ENCODE measurements around the gene MYO6.

MYO6 gene

DNA sequence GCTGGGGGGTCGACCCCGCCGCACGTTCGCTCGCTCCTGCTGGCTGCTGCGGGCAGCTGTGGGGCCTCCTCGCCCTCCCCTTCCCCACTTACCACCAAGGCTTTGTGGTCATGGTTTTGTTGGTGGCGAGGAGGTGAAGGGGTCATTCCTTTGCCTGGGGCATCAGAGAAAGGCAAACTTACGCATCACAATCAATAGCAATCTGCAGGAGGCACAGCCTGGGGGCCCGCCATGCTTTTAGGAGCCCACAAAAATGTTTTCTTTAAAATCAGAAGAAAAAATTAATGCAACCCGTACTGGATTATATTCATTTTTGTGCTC is 186.4 kb downstream of the MYO6 start:
- Histone ChIP-seq H3K18ac (ENCODE audit: low read length) (peak overlapping the region; percentile 81), H2BK12ac (ENCODE audit: low read length) (no peak overlapping the region), H3K23ac (ENCODE audit: low read depth, low read length, poor library complexity) (no peak overlapping the region), H3K4me1 (ENCODE audit: control insufficient read depth in 2 of 2, insufficient read depth in 1 of 2, low read depth in 1 of 2, low read length in 2 of 2) (peaks cover 16 to 40% of the 10 kb centered on the region in 2 donors), H2BK15ac (ENCODE audit: low read length) (no peak overlapping the region), H3K27ac (replicated peaks; ENCODE audit: low read length) (peak overlapping the region; percentile 79), H2AFZ (ENCODE audit: low read length) (peak overlapping the region; percentile 89), H3K79me1 (ENCODE audit: low read depth, low read length) (no peaks in the 10 kb centered on the region), H3K36me3 (replicated peaks in 1 of 2; ENCODE audit: control insufficient read depth in 2 of 2, insufficient read depth in 2 of 2, low read length in 2 of 2) (no peaks in the 10 kb centered on the region), H3K27me3 (ENCODE audit: control insufficient read depth in 3 of 3, insufficient read depth in 3 of 3, low read depth in 1 of 3, low read length in 3 of 3) (no peaks in the 10 kb centered on the region), H3K9me3 (replicated peaks in 1 of 2; ENCODE audit: control insufficient read depth in 2 of 2, insufficient read depth in 1 of 2, low read depth in 1 of 2, low read length in 2 of 2) (no peaks in the 10 kb centered on the region), H2AK5ac (ENCODE audit: low read depth, low read length) (no peak overlapping the region), H4K91ac (ENCODE audit: low read depth, low read length, poor library complexity) (no peak overlapping the region), H3K4me3 (ENCODE audit: low read length in 2 of 2) (peak overlapping the region; percentile 21 to 43), H3K4ac (ENCODE audit: low read length) (no peak overlapping the region), H2BK5ac (ENCODE audit: low read length) (no peak overlapping the region), H3K4me2 (ENCODE audit: insufficient read depth, low read length, poor library complexity, severe bottlenecking) (peak overlapping the region; percentile 94), H4K8ac (ENCODE audit: low read depth, low read length) (no peak overlapping the region), H3K9ac (ENCODE audit: low read depth, low read length, poor library complexity) (no peak overlapping the region), H2BK120ac (ENCODE audit: low read depth, low read length) (peak overlapping the region; percentile 11), H3K14ac (ENCODE audit: low read length) (no peak overlapping the region)
- no CpG with 5 or more reads among the region's 12 CpGs for WGBS, 2 donors (ENCODE audit: extremely low coverage in 2 of 2, insufficient read length in 2 of 2, insufficient replicate concordance in 1 of 2)
- no peak for DNase-seq (ENCODE audit: low spot score)

DNA sequence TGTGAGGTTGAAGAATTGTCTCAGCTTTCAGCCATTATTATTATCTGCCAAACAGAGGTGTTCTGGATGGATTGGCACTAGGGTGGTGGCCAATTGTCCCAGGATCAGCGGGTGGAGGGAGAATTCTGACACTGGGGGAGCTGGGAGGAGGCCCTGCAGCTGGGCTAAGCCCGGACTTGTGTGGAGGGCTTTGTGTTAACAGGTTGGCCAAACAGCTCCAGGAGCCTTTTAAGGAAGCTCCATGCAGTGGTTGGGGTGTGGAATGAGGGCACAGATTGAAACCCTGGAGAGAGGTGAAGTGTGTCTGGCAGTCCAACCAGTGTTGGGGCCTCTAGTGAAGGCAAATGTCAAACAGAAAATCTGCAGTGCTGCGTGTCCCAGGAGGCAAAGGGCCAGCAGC is 187.6 kb downstream of the MYO6 start:
- Histone ChIP-seq H3K4me3 (ENCODE audit: low read length in 2 of 2) (no peak overlapping the region), H3K36me3 (replicated peaks in 1 of 2; ENCODE audit: control insufficient read depth in 2 of 2, insufficient read depth in 2 of 2, low read length in 2 of 2) (no peaks in the 10 kb centered on the region), H2BK5ac (ENCODE audit: low read length) (no peak overlapping the region), H3K14ac (ENCODE audit: low read length) (no peak overlapping the region), H4K91ac (ENCODE audit: low read depth, low read length, poor library complexity) (no peak overlapping the region), H2BK15ac (ENCODE audit: low read length) (no peak overlapping the region), H3K27ac (replicated peaks; ENCODE audit: low read length) (no peak overlapping the region), H4K8ac (ENCODE audit: low read depth, low read length) (no peak overlapping the region), H3K27me3 (ENCODE audit: control insufficient read depth in 3 of 3, insufficient read depth in 3 of 3, low read depth in 1 of 3, low read length in 3 of 3) (peaks cover 0 to 3% (median 0%) of the 10 kb centered on the region in 3 experiments), H3K4me2 (ENCODE audit: insufficient read depth, low read length, poor library complexity, severe bottlenecking) (no peak overlapping the region), H3K9me3 (replicated peaks in 1 of 2; ENCODE audit: control insufficient read depth in 2 of 2, insufficient read depth in 1 of 2, low read depth in 1 of 2, low read length in 2 of 2) (no peaks in the 10 kb centered on the region), H3K23ac (ENCODE audit: low read depth, low read length, poor library complexity) (no peak overlapping the region), H3K18ac (ENCODE audit: low read length) (peak overlapping the region; percentile 74), H3K4ac (ENCODE audit: low read length) (no peak overlapping the region), H3K79me1 (ENCODE audit: low read depth, low read length) (no peaks in the 10 kb centered on the region), H2AK5ac (ENCODE audit: low read depth, low read length) (peak overlapping the region; percentile 73), H3K4me1 (ENCODE audit: control insufficient read depth in 2 of 2, insufficient read depth in 1 of 2, low read depth in 1 of 2, low read length in 2 of 2) (peaks cover 16 to 38% of the 10 kb centered on the region in 2 donors), H3K9ac (ENCODE audit: low read depth, low read length, poor library complexity) (no peak overlapping the region), H2AFZ (ENCODE audit: low read length) (peak overlapping the region; percentile 47), H2BK120ac (ENCODE audit: low read depth, low read length) (no peak overlapping the region), H2BK12ac (ENCODE audit: low read length) (peak overlapping the region; percentile 50)
- whole genome bisulfite sequencing, 2 donors (ENCODE audit: extremely low coverage in 2 of 2, insufficient read length in 2 of 2, insufficient replicate concordance in 1 of 2): no CpG with 5 or more reads among the region's 3 CpGs
- DNase-seq (ENCODE audit: low spot score): no peak

DNA sequence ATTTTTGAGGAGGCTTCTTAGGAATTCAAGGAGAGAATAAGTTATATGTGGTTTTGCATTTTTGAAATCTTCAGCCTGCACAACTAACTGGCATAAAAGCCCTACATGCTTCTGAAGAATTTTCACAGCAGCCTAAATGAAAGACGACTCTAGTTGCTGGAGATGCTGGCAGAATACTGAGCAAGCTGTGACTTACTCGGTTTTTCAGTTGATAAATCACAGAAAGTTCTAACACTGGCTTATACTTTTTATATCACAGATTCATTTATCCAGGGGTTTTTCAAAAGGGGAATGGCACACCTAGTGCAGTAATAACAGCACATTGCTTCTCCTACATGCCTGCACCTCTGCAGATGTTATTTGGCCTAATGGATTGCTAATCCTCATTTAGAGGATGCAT is 188.8 kb downstream of the MYO6 start:
- Histone ChIP-seq H3K9ac (ENCODE audit: low read depth, low read length, poor library complexity) (no peak overlapping the region), H4K91ac (ENCODE audit: low read depth, low read length, poor library complexity) (no peak overlapping the region), H3K4me3 (ENCODE audit: low read length in 2 of 2) (no peak overlapping the region), H2BK12ac (ENCODE audit: low read length) (no peak overlapping the region), H4K8ac (ENCODE audit: low read depth, low read length) (no peak overlapping the region), H3K27ac (replicated peaks; ENCODE audit: low read length) (no peak overlapping the region), H3K79me1 (ENCODE audit: low read depth, low read length) (no peaks in the 10 kb centered on the region), H3K18ac (ENCODE audit: low read length) (no peak overlapping the region), H3K4me2 (ENCODE audit: insufficient read depth, low read length, poor library complexity, severe bottlenecking) (no peak overlapping the region), H3K14ac (ENCODE audit: low read length) (no peak overlapping the region), H2BK15ac (ENCODE audit: low read length) (no peak overlapping the region), H2AK5ac (ENCODE audit: low read depth, low read length) (no peak overlapping the region), H2BK120ac (ENCODE audit: low read depth, low read length) (no peak overlapping the region), H3K36me3 (replicated peaks in 1 of 2; ENCODE audit: control insufficient read depth in 2 of 2, insufficient read depth in 2 of 2, low read length in 2 of 2) (no peaks in the 10 kb centered on the region), H2AFZ (ENCODE audit: low read length) (no peak overlapping the region), H3K27me3 (ENCODE audit: control insufficient read depth in 3 of 3, insufficient read depth in 3 of 3, low read depth in 1 of 3, low read length in 3 of 3) (peaks cover 0 to 6% (median 0%) of the 10 kb centered on the region in 3 experiments), H3K4ac (ENCODE audit: low read length) (no peak overlapping the region), H2BK5ac (ENCODE audit: low read length) (no peak overlapping the region), H3K4me1 (ENCODE audit: control insufficient read depth in 2 of 2, insufficient read depth in 1 of 2, low read depth in 1 of 2, low read length in 2 of 2) (peaks cover 16 to 38% of the 10 kb centered on the region in 2 donors), H3K23ac (ENCODE audit: low read depth, low read length, poor library complexity) (no peak overlapping the region), H3K9me3 (replicated peaks in 1 of 2; ENCODE audit: control insufficient read depth in 2 of 2, insufficient read depth in 1 of 2, low read depth in 1 of 2, low read length in 2 of 2) (no peaks in the 10 kb centered on the region)
- no peak for DNase-seq (ENCODE audit: low spot score)
- WGBS, 2 donors (ENCODE audit: extremely low coverage in 2 of 2, insufficient read length in 2 of 2, insufficient replicate concordance in 1 of 2): no CpG with 5 or more reads among the region's 2 CpGs

DNA sequence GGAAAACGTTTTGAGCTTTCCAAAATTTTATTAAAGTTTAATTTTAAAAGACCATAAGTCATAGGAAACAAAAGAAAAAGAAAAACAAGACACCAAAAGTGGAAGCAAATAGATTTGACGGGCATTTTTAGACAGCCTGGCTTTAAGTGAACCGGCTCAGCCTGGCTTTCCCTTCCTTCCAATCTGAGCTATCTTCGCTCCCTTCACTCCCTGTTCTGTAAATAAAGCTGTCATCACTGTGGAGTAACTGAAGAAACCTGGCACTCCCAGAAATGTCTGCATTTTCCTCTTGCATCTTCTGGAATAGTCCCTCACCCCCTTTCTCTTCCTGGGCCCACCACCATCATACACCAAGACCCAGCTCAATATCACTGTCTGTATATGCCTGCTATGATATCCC is 191.5 kb downstream of the MYO6 start:
- Histone ChIP-seq H3K4me3 (ENCODE audit: low read length in 2 of 2) (no peak overlapping the region), H3K4me2 (ENCODE audit: insufficient read depth, low read length, poor library complexity, severe bottlenecking) (no peak overlapping the region), H3K9ac (ENCODE audit: low read depth, low read length, poor library complexity) (no peak overlapping the region), H2AK5ac (ENCODE audit: low read depth, low read length) (no peak overlapping the region), H3K4ac (ENCODE audit: low read length) (no peak overlapping the region), H2BK12ac (ENCODE audit: low read length) (no peak overlapping the region), H2BK15ac (ENCODE audit: low read length) (no peak overlapping the region), H3K23ac (ENCODE audit: low read depth, low read length, poor library complexity) (no peak overlapping the region), H3K27me3 (ENCODE audit: control insufficient read depth in 3 of 3, insufficient read depth in 3 of 3, low read depth in 1 of 3, low read length in 3 of 3) (peaks cover 0 to 12% (median 0%) of the 10 kb centered on the region in 3 experiments), H3K14ac (ENCODE audit: low read length) (no peak overlapping the region), H3K79me1 (ENCODE audit: low read depth, low read length) (no peaks in the 10 kb centered on the region), H3K27ac (replicated peaks; ENCODE audit: low read length) (no peak overlapping the region), H3K36me3 (replicated peaks in 1 of 2; ENCODE audit: control insufficient read depth in 2 of 2, insufficient read depth in 2 of 2, low read length in 2 of 2) (no peaks in the 10 kb centered on the region), H3K4me1 (ENCODE audit: control insufficient read depth in 2 of 2, insufficient read depth in 1 of 2, low read depth in 1 of 2, low read length in 2 of 2) (peaks cover 15 to 19% of the 10 kb centered on the region in 2 donors), H2BK120ac (ENCODE audit: low read depth, low read length) (no peak overlapping the region), H2AFZ (ENCODE audit: low read length) (no peak overlapping the region), H4K91ac (ENCODE audit: low read depth, low read length, poor library complexity) (no peak overlapping the region), H2BK5ac (ENCODE audit: low read length) (no peak overlapping the region), H3K9me3 (replicated peaks in 1 of 2; ENCODE audit: control insufficient read depth in 2 of 2, insufficient read depth in 1 of 2, low read depth in 1 of 2, low read length in 2 of 2) (no peaks in the 10 kb centered on the region), H4K8ac (ENCODE audit: low read depth, low read length) (no peak overlapping the region), H3K18ac (ENCODE audit: low read length) (no peak overlapping the region)
- no peak for DNase-seq (ENCODE audit: low spot score)
- WGBS, 2 donors (ENCODE audit: extremely low coverage in 2 of 2, insufficient read length in 2 of 2, insufficient replicate concordance in 1 of 2): no CpG with 5 or more reads among the region's 4 CpGs
